Dendritic cell treated with granulocyte-macrophage colony-stimulating factor and Interleukin-4, amounts not matched to agents 40 ng/mL and 50 ng/mL, for 4 days (primary cell): ENCODE measurements around the gene ERVH48-1.
"Not testable (repeated sequence)": the region's sequence is repeated elsewhere in the genome, so short reads cannot be mapped to it uniquely, and the experiment has no call there.

ENCODE experiments used
- H3K27ac Mint-ChIP-seq: one replicate; pipeline ENCODE4 v1.8.0; 2022; ENCODE audit warnings: mild to moderate bottlenecking, mixed read lengths
- H3K27me3 Mint-ChIP-seq: one replicate; pipeline ENCODE4 v1.8.0; 2022; ENCODE audit warnings: mild to moderate bottlenecking, mixed read lengths
- H3K36me3 Mint-ChIP-seq: one replicate; pipeline ENCODE4 v1.8.0; 2022; ENCODE audit warnings: low read depth, mixed read lengths
- H3K4me1 Mint-ChIP-seq: one replicate; pipeline ENCODE4 v1.8.0; 2022; ENCODE audit warnings: low read depth, mixed read lengths
- H3K4me3 Mint-ChIP-seq: one replicate; pipeline ENCODE4 v1.8.0; 2022; ENCODE audit warnings: mild to moderate bottlenecking, moderate library complexity, mixed read lengths
- H3K9me3 Mint-ChIP-seq: one replicate; pipeline ENCODE4 v1.8.0; 2022; ENCODE audit warnings: mixed read lengths
- intact Hi-C: fragments of 100-400 bp; cut with micrococcal nuclease; formaldehyde crosslinking; loops from one replicate; pipeline ENCODE4 v1.15.0; 2022

The ERVH48-1 gene

GRCh38 chr21:42932378-42933136, 7.1 kb upstream of the ERVH48-1 start:
- H3K9me3 Mint-ChIP-seq, H3K27ac Mint-ChIP-seq, H3K27me3 Mint-ChIP-seq, H3K4me1 Mint-ChIP-seq, H3K36me3 Mint-ChIP-seq, intact Hi-C loops, H3K4me3 Mint-ChIP-seq: not testable (repeated sequence)

GRCh38 chr21:42931560-42932235, 6.3 kb upstream of the ERVH48-1 start:
- Mint-ChIP-seq H3K4me1 (no peaks in the 10 kb centered on the region), H3K27ac (no peak overlapping the region), H3K36me3 (no peaks in the 10 kb centered on the region), H3K9me3 (no peaks in the 10 kb centered on the region), H3K27me3 (no peaks in the 10 kb centered on the region), H3K4me3 (no peak overlapping the region)
- intact Hi-C loops = no loop called here

- intact Hi-C loops = loop anchor here (10.0 kb wide), 1 partner anchor 715 kb away; no protein-coding TSS in a partner anchor
- H3K27me3 Mint-ChIP-seq = no peaks in the 10 kb centered on the region
- H3K4me3 Mint-ChIP-seq = no peak overlapping the region
- no peaks in the 10 kb centered on the region for H3K36me3 Mint-ChIP-seq
- H3K4me1 Mint-ChIP-seq = no peaks in the 10 kb centered on the region
- no peak overlapping the region for H3K27ac Mint-ChIP-seq
- H3K9me3 Mint-ChIP-seq = no peaks in the 10 kb centered on the region
Observed at GRCh38 chr21:42929969-42930368, 4.5 kb upstream of the ERVH48-1 start.

- peaks cover 14% of the 10 kb centered on the region for H3K4me1 Mint-ChIP-seq
- H3K36me3 Mint-ChIP-seq, H3K4me3 Mint-ChIP-seq, H3K27ac Mint-ChIP-seq, H3K9me3 Mint-ChIP-seq, H3K27me3 Mint-ChIP-seq: not testable (repeated sequence)
- intact Hi-C loops = loop anchor here (10.0 kb wide), 1 partner anchor 717 kb away; no protein-coding TSS in a partner anchor
Observed at GRCh38 chr21:42927474-42928200, 2.2 kb upstream of the ERVH48-1 start.

GRCh38 chr21:42924433-42924751, 1.0 kb downstream of the ERVH48-1 start:
- Mint-ChIP-seq H3K4me3 (no peak overlapping the region), H3K36me3 (no peaks in the 10 kb centered on the region), H3K4me1 (peaks cover 14% of the 10 kb centered on the region), H3K27me3 (no peaks in the 10 kb centered on the region), H3K9me3 (no peaks in the 10 kb centered on the region), H3K27ac (peak overlapping the region; percentile 60)
- intact Hi-C loops = loop anchor here (5.0 to 10.0 kb wide), 2 partner anchors 48 to 720 kb away; partner anchors contain the start of gene PKNOX1

GRCh38 chr21:42923553-42924432, 1.6 kb downstream of the ERVH48-1 start:
- H3K9me3 Mint-ChIP-seq = no peaks in the 10 kb centered on the region
- H3K27me3 Mint-ChIP-seq = no peaks in the 10 kb centered on the region
- peak overlapping the region; percentile 27 for H3K4me3 Mint-ChIP-seq
- intact Hi-C loops = loop anchor here (5.0 to 10.0 kb wide), 2 partner anchors 49 to 721 kb away; partner anchors contain the start of gene PKNOX1
- peak overlapping the region; percentile 60 for H3K27ac Mint-ChIP-seq
- H3K4me1 Mint-ChIP-seq = peaks cover 14% of the 10 kb centered on the region
- no peaks in the 10 kb centered on the region for H3K36me3 Mint-ChIP-seq

- no peak overlapping the region for H3K27ac Mint-ChIP-seq
- H3K27me3 Mint-ChIP-seq = no peaks in the 10 kb centered on the region
- H3K36me3 Mint-ChIP-seq = no peaks in the 10 kb centered on the region
- no peak overlapping the region for H3K4me3 Mint-ChIP-seq
- intact Hi-C loops = loop anchor here (5.0 to 10.0 kb wide), 2 partner anchors 49 to 722 kb away; partner anchors contain the start of gene PKNOX1
- no peaks in the 10 kb centered on the region for H3K9me3 Mint-ChIP-seq
- H3K4me1 Mint-ChIP-seq = peaks cover 14% of the 10 kb centered on the region
Observed at GRCh38 chr21:42922918-42923317, 2.5 kb downstream of the ERVH48-1 start.

- Mint-ChIP-seq H3K4me3 (no peak overlapping the region), H3K4me1 (peaks cover 14% of the 10 kb centered on the region), H3K36me3 (no peaks in the 10 kb centered on the region), H3K27me3 (no peaks in the 10 kb centered on the region), H3K27ac (no peak overlapping the region), H3K9me3 (no peaks in the 10 kb centered on the region)
- intact Hi-C loops = loop anchor here (5.0 to 10.0 kb wide), 2 partner anchors 50 to 723 kb away; partner anchors contain the start of gene PKNOX1
Observed at GRCh38 chr21:42921927-42922326, 3.5 kb downstream of the ERVH48-1 start.

- no peaks in the 10 kb centered on the region for H3K27me3 Mint-ChIP-seq
- no peak overlapping the region for H3K27ac Mint-ChIP-seq
- peaks cover 3% of the 10 kb centered on the region for H3K4me1 Mint-ChIP-seq
- no peaks in the 10 kb centered on the region for H3K9me3 Mint-ChIP-seq
- no peak overlapping the region for H3K4me3 Mint-ChIP-seq
- intact Hi-C loops = no loop called here
- H3K36me3 Mint-ChIP-seq = peaks cover 3% of the 10 kb centered on the region
Observed at GRCh38 chr21:42918291-42918690, 7.1 kb downstream of the ERVH48-1 start.

GRCh38 chr21:42913476-42913875, 12.0 kb downstream of the ERVH48-1 start:
- H3K4me3 Mint-ChIP-seq = no peak overlapping the region
- peaks cover 47% of the 10 kb centered on the region for H3K36me3 Mint-ChIP-seq
- no peaks in the 10 kb centered on the region for H3K4me1 Mint-ChIP-seq
- no peaks in the 10 kb centered on the region for H3K9me3 Mint-ChIP-seq
- no peaks in the 10 kb centered on the region for H3K27me3 Mint-ChIP-seq
- intact Hi-C loops = no loop called here
- H3K27ac Mint-ChIP-seq = no peak overlapping the region

GRCh38 chr21:42911920-42912319, 13.5 kb downstream of the ERVH48-1 start:
- peaks cover 63% of the 10 kb centered on the region for H3K36me3 Mint-ChIP-seq
- H3K9me3 Mint-ChIP-seq, H3K4me3 Mint-ChIP-seq, H3K27me3 Mint-ChIP-seq, H3K27ac Mint-ChIP-seq, H3K4me1 Mint-ChIP-seq, intact Hi-C loops: not testable (repeated sequence)

GRCh38 chr21:42908484-42908883, 16.9 kb downstream of the ERVH48-1 start:
- H3K4me3 Mint-ChIP-seq, intact Hi-C loops, H3K27me3 Mint-ChIP-seq, H3K27ac Mint-ChIP-seq, H3K9me3 Mint-ChIP-seq, H3K4me1 Mint-ChIP-seq: not testable (repeated sequence)
- H3K36me3 Mint-ChIP-seq = peaks cover 96% of the 10 kb centered on the region

GRCh38 chr21:42906233-42906632, 19.2 kb downstream of the ERVH48-1 start:
- intact Hi-C loops = no loop called here
- Mint-ChIP-seq H3K27me3 (no peaks in the 10 kb centered on the region), H3K27ac (no peak overlapping the region), H3K36me3 (peaks cover 99% of the 10 kb centered on the region), H3K4me3 (no peak overlapping the region), H3K4me1 (no peaks in the 10 kb centered on the region), H3K9me3 (no peaks in the 10 kb centered on the region)
